ENCODE measurements around the gene EME2. TPM values are rescaled to one million over a fixed set of nuclear protein-coding genes. Genes with fewer than 3 reads are reported as not detected.
A peak's percentile ranks its signal among the peaks of the same experiment; 100 is the strongest.

EME2 gene
- polyA plus RNA-seq, 4 donors = 6.8 to 16.1 (median 9.6) TPM

- H3K27ac ChIP-seq (ENCODE audit: low read depth in 1 of 3, low read length in 2 of 3) = no peak overlapping the region
- 90 to 93% (median 93%) methylated on average over 18 to 22 of the region's 22 CpGs for WGBS, 3 donors
- H3K36me3 ChIP-seq (ENCODE audit: control insufficient read depth in 3 of 3, insufficient read depth in 2 of 3, low read depth in 1 of 3, low read length in 3 of 3) = peaks cover 4 to 78% (median 5%) of the 10 kb centered on the region in 3 donors
- no peak for DNase-seq
- H3K9me3 ChIP-seq (ENCODE audit: control insufficient read depth in 2 of 2, insufficient read depth in 1 of 2, low read depth in 1 of 2, low read length in 1 of 2) = no peaks in the 10 kb centered on the region
- no peaks in the 10 kb centered on the region for H3K27me3 ChIP-seq (ENCODE audit: control insufficient read depth in 3 of 3, insufficient read depth in 3 of 3, low read length in 3 of 3)
- H3K4me1 ChIP-seq (ENCODE audit: control insufficient read depth in 3 of 3, insufficient read depth in 2 of 3, low read depth in 1 of 3, low read length in 2 of 3) = peaks cover 3 to 33% (median 10%) of the 10 kb centered on the region in 3 donors
- no peak for FAIRE-seq
- H3K4me3 ChIP-seq (ENCODE audit: low read depth in 1 of 3, low read length in 3 of 3) = no peak overlapping the region
Measured at GRCh38 chr16:1776991-1777374, 4.4 kb downstream of the EME2 start.

DNA sequence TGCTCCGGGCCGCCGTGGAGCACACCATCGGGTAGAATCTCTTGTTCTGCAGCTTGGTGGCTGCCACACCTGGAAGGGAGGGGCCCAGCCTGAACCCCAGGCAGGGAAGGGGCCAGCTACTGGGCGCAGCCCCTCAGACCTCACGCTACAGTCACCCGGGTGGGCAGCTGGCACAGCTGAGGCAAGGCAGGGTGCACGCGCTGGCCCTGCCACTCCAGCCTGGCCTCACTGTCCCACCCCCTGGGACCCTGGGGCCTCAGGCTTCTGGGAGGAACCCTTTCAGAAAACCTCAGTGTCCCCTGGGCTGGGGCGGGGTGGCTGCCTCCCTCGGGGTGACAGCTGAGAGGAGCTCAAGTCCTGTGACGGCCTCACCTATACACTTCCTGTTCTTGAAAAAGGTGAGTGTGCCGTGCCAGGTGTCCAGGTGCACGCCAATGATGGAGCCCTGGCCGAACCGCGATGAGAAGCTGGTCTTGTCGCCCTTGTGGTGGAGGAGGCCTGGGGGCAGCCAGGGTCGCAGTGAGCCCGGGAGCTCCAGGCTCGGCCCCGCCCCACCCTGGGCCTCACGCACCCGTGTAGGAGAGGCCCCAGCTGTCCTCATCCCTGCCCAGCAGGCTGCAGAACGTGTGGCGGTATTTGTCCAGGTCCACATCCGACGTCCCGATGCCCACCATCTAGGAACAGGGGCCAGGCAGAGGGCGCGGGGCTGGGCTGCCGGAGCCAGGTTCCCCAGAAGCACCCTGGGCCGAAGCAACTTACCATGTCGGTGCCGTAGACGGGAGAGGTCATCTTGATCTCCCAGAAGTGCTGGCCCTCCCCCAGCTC, 5.0 kb downstream of the EME2 start:
- no peak overlapping the region for H3K27ac ChIP-seq (ENCODE audit: low read depth in 1 of 3, low read length in 2 of 3)
- 77 to 79% (median 78%) methylated on average over 33 to 36 of the region's 36 CpGs for WGBS, 3 donors
- H3K36me3 ChIP-seq (ENCODE audit: control insufficient read depth in 3 of 3, insufficient read depth in 2 of 3, low read depth in 1 of 3, low read length in 3 of 3) = peaks cover 4 to 74% (median 5%) of the 10 kb centered on the region in 3 donors
- FAIRE-seq (no peak), DNase-seq (no peak)
- H3K4me1 ChIP-seq (ENCODE audit: control insufficient read depth in 3 of 3, insufficient read depth in 2 of 3, low read depth in 1 of 3, low read length in 2 of 3) = peaks cover 3 to 33% (median 10%) of the 10 kb centered on the region in 3 donors
- H3K27me3 ChIP-seq (ENCODE audit: control insufficient read depth in 3 of 3, insufficient read depth in 3 of 3, low read length in 3 of 3) = no peaks in the 10 kb centered on the region
- no peak overlapping the region for H3K4me3 ChIP-seq (ENCODE audit: low read depth in 1 of 3, low read length in 3 of 3)
- H3K9me3 ChIP-seq (ENCODE audit: control insufficient read depth in 2 of 2, insufficient read depth in 1 of 2, low read depth in 1 of 2, low read length in 1 of 2) = no peaks in the 10 kb centered on the region

- H3K27ac ChIP-seq (ENCODE audit: low read depth in 1 of 3, low read length in 2 of 3) = no peak overlapping the region
- DNase-seq (peak in 1 of 2 donors; percentile 44), FAIRE-seq (no peak)
- no peaks in the 10 kb centered on the region for H3K9me3 ChIP-seq (ENCODE audit: control insufficient read depth in 2 of 2, insufficient read depth in 1 of 2, low read depth in 1 of 2, low read length in 1 of 2)
- peaks cover 3 to 33% (median 10%) of the 10 kb centered on the region in 3 donors for H3K4me1 ChIP-seq (ENCODE audit: control insufficient read depth in 3 of 3, insufficient read depth in 2 of 3, low read depth in 1 of 3, low read length in 2 of 3)
- H3K36me3 ChIP-seq (ENCODE audit: control insufficient read depth in 3 of 3, insufficient read depth in 2 of 3, low read depth in 1 of 3, low read length in 3 of 3) = peaks cover 4 to 74% (median 5%) of the 10 kb centered on the region in 3 donors
- H3K27me3 ChIP-seq (ENCODE audit: control insufficient read depth in 3 of 3, insufficient read depth in 3 of 3, low read length in 3 of 3) = no peaks in the 10 kb centered on the region
- no peak overlapping the region for H3K4me3 ChIP-seq (ENCODE audit: low read depth in 1 of 3, low read length in 3 of 3)
- WGBS, 3 donors = 75 to 80% (median 79%) methylated on average over 34 of the region's 34 CpGs
Measured at GRCh38 chr16:1778200-1779179, 5.9 kb downstream of the EME2 start.

DNA sequence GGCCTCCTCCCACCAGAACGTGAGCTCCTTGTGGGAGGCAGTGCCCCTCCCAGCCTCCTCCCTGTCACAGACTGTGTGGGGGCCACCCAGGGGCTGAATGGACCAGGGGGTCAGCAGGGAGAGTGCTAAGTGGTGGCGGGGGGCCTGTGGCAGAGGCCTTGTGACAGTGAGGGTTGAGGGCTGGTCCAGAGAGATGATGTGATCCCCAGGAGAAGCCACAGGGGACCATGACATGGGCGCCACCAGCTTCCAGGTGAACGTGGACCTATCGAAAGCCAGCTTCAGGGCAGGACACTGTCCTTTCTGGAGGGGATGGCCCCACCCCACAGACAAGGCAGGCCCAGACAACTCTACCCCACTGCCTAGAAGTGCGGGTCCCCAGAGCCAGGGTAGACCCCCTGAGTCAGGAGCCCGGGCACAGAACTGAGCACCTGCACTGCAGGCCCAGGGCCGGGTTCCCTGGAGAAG, 6.7 kb downstream of the EME2 start:
- no peak for FAIRE-seq

DNA sequence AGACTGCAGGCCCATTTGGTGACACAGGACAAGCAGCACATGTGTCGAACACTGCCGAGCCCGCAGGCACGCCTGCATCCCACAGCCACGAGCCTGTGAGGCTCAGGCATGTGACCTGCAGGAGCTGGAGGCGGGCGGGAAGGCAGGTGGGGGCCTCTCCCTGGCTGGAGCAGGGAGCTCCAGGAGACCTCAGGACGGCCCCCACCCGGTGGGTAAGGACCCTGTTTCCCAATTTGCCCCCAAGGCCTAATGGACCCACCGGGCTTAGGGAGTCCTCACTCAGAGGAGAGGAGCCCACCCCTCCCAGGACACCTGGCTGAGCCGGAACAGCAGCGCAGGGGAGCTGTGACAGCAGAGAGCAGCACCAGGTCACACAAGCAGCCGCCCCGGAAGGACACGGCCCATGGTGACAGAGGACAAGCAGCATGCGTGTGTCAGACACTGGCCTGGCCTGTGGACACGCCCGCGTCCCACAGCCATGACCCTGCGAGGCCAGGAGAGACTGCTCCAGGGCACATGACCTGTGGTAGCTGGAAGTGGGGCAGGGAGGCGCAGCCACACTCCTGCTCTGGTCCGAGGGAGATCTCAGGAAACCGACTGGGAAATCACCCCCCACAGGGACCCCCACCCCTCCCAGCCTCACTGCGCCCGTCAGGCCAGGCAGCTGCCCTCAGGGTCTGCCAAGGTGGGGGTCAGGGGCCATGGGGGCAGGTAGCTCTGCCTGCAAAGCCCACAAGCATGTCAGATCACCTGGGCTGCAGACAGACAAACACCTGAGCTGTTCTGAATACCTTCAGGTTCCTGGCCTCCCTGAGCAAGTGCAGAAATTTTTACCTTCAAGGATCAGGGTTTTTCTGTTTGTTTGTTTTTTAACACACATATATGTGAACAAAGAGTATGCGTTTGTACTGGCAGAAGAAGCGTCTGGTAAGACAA, 7.4 kb downstream of the EME2 start:
- Histone ChIP-seq H3K27me3 (ENCODE audit: control insufficient read depth in 3 of 3, insufficient read depth in 3 of 3, low read length in 3 of 3) (no peaks in the 10 kb centered on the region), H3K4me3 (ENCODE audit: low read depth in 1 of 3, low read length in 3 of 3) (no peak overlapping the region), H3K4me1 (ENCODE audit: control insufficient read depth in 3 of 3, insufficient read depth in 2 of 3, low read depth in 1 of 3, low read length in 2 of 3) (peaks cover 3 to 27% (median 5%) of the 10 kb centered on the region in 3 donors), H3K9me3 (ENCODE audit: control insufficient read depth in 2 of 2, insufficient read depth in 1 of 2, low read depth in 1 of 2, low read length in 1 of 2) (no peaks in the 10 kb centered on the region), H3K27ac (ENCODE audit: low read depth in 1 of 3, low read length in 2 of 3) (no peak overlapping the region), H3K36me3 (ENCODE audit: control insufficient read depth in 3 of 3, insufficient read depth in 2 of 3, low read depth in 1 of 3, low read length in 3 of 3) (peaks cover 4 to 71% (median 5%) of the 10 kb centered on the region in 3 donors)
- WGBS, 3 donors = 79 to 85% (median 81%) methylated on average over 27 of the region's 27 CpGs
- DNase-seq = no peak
- no peak for FAIRE-seq

More for the DNA sequence above, 6.7 kb downstream of the EME2 start:
- Histone ChIP-seq H3K36me3 (ENCODE audit: control insufficient read depth in 3 of 3, insufficient read depth in 2 of 3, low read depth in 1 of 3, low read length in 3 of 3) (peaks cover 4 to 74% (median 5%) of the 10 kb centered on the region in 3 donors), H3K27ac (ENCODE audit: low read depth in 1 of 3, low read length in 2 of 3) (no peak overlapping the region), H3K9me3 (ENCODE audit: control insufficient read depth in 2 of 2, insufficient read depth in 1 of 2, low read depth in 1 of 2, low read length in 1 of 2) (no peaks in the 10 kb centered on the region), H3K27me3 (ENCODE audit: control insufficient read depth in 3 of 3, insufficient read depth in 3 of 3, low read length in 3 of 3) (no peaks in the 10 kb centered on the region), H3K4me1 (ENCODE audit: control insufficient read depth in 3 of 3, insufficient read depth in 2 of 3, low read depth in 1 of 3, low read length in 2 of 3) (peaks cover 3 to 34% (median 7%) of the 10 kb centered on the region in 3 donors), H3K4me3 (ENCODE audit: low read depth in 1 of 3, low read length in 3 of 3) (no peak overlapping the region)
- 84 to 87% (median 86%) methylated on average over 8 of the region's 8 CpGs for whole genome bisulfite sequencing, 3 donors
- no peak for DNase-seq

DNA sequence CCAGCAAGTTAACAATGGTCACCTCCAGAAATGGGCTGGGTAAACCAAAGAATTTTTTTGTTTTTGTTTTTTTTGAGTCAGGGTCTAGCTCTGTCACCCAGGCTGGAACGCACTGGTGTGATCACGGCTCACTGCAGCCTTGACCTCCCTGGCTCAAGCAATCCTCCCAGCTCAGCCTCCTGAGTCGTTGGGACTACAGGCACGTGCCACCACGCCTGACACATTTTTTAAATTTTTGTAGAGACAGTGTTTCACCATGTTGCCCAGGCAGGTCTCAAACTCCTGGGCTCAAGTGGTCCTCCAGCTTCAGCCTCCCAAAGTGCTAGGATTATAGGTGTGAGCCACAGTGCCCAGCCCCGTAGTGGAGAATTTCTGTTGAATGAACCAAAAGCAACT, 8.1 kb downstream of the EME2 start:
- no peaks in the 10 kb centered on the region for H3K9me3 ChIP-seq (ENCODE audit: control insufficient read depth in 2 of 2, insufficient read depth in 1 of 2, low read depth in 1 of 2, low read length in 1 of 2)
- H3K36me3 ChIP-seq (ENCODE audit: control insufficient read depth in 3 of 3, insufficient read depth in 2 of 3, low read depth in 1 of 3, low read length in 3 of 3) = peaks cover 4 to 70% (median 5%) of the 10 kb centered on the region in 3 donors
- no peak overlapping the region for H3K27ac ChIP-seq (ENCODE audit: low read depth in 1 of 3, low read length in 2 of 3)
- H3K4me3 ChIP-seq (ENCODE audit: low read depth in 1 of 3, low read length in 3 of 3) = peak overlapping the region in 1 of 3 donors; percentile 77
- 79 to 85% (median 81%) methylated on average over 6 of the region's 6 CpGs for WGBS, 3 donors
- FAIRE-seq = no peak
- DNase-seq = no peak
- no peaks in the 10 kb centered on the region for H3K27me3 ChIP-seq (ENCODE audit: control insufficient read depth in 3 of 3, insufficient read depth in 3 of 3, low read length in 3 of 3)
- H3K4me1 ChIP-seq (ENCODE audit: control insufficient read depth in 3 of 3, insufficient read depth in 2 of 3, low read depth in 1 of 3, low read length in 2 of 3) = peaks cover 3 to 26% (median 5%) of the 10 kb centered on the region in 3 donors

GRCh38 chr16:1781254-1781653, 8.6 kb downstream of the EME2 start:
- WGBS, 3 donors = 52 to 68% (median 54%) methylated on average over 20 of the region's 20 CpGs
- H3K4me1 ChIP-seq (ENCODE audit: control insufficient read depth in 3 of 3, insufficient read depth in 2 of 3, low read depth in 1 of 3, low read length in 2 of 3) = peaks cover 3 to 26% (median 5%) of the 10 kb centered on the region in 3 donors
- peak overlapping the region in 1 of 3 donors; percentile 66 for H3K27ac ChIP-seq (ENCODE audit: low read depth in 1 of 3, low read length in 2 of 3)
- H3K36me3 ChIP-seq (ENCODE audit: control insufficient read depth in 3 of 3, insufficient read depth in 2 of 3, low read depth in 1 of 3, low read length in 3 of 3) = peaks cover 4 to 70% (median 5%) of the 10 kb centered on the region in 3 donors
- H3K9me3 ChIP-seq (ENCODE audit: control insufficient read depth in 2 of 2, insufficient read depth in 1 of 2, low read depth in 1 of 2, low read length in 1 of 2) = no peaks in the 10 kb centered on the region
- H3K27me3 ChIP-seq (ENCODE audit: control insufficient read depth in 3 of 3, insufficient read depth in 3 of 3, low read length in 3 of 3) = no peaks in the 10 kb centered on the region
- FAIRE-seq = no peak
- DNase-seq = no peak
- H3K4me3 ChIP-seq (ENCODE audit: low read depth in 1 of 3, low read length in 3 of 3) = peak overlapping the region; percentile 77 to 91 (median 88)
